Uterus (tissue), 4 donors: ENCODE results near the gene CEP85L. TPM values are rescaled to one million over a fixed set of nuclear protein-coding genes. Genes with fewer than 3 reads are reported as not detected.

ENCODE experiments used
- DNase-seq, 2 donors: peaks; one replicate each; pipeline ENCODE4 v3.0.0-alpha.2; 2019 to 2020
- H3K27ac ChIP-seq, 2 donors: fragments of 200-600 bp; sonication (generic); 1 replicate in 1 of 2; 2 replicates in 1 of 2; pipeline ENCODE4 v1.5.1; 2016 to 2018
- H3K27me3 ChIP-seq, 2 donors: fragments of 200-600 bp; sonication (generic); one replicate each; pipeline ENCODE4 v1.5.1; 2018 to 2019; ENCODE audit warnings: control low read depth in 1 of 2
- H3K36me3 ChIP-seq, 2 donors: fragments of 200-600 bp; sonication (generic); one replicate each; pipeline ENCODE4 v1.5.1; 2019; ENCODE audit warnings: control low read depth in 1 of 2
- H3K4me1 ChIP-seq, 2 donors: fragments of 200-600 bp; sonication (generic); one replicate each; pipeline ENCODE4 v1.5.1; 2018 to 2019; ENCODE audit warnings: control low read depth in 1 of 2
- H3K4me3 ChIP-seq, 2 donors: fragments of 200-600 bp; sonication (generic); 1 replicate in 1 of 2; 2 replicates in 1 of 2; pipeline ENCODE4 v1.5.1; 2018 to 2019; ENCODE audit warnings: mild to moderate bottlenecking in 1 of 2
- H3K9me3 ChIP-seq, 2 donors: fragments of 200-600 bp; sonication (generic); one replicate each; pipeline ENCODE4 v1.5.1; 2019; ENCODE audit warnings: control low read depth in 1 of 2
- POLR2A ChIP-seq, 2 donors: fragments of 450-650 bp; IDR thresholded peaks; one replicate each; pipeline ENCODE4 v1.6.1; 2016; ENCODE audit warnings: antibody characterized with exemption in 2 of 2, mild to moderate bottlenecking in 1 of 2, moderate library complexity in 1 of 2
- intact Hi-C: fragments of 100-400 bp; cut with DNase I; formaldehyde crosslinking; loops from one replicate; pipeline ENCODE4 v1.15.1; 2023; ENCODE audit warnings: low total_unique reads
- total RNA-seq, 4 donors: library from RNA; depleted of rRNA in 3 of 4; stranded (reverse); fragments of >200 nt in 3 of 4; gene quantifications; one replicate each; pipeline versions ENCODE4 v1.1.0 to v1.2.4, GENCODE V29; 2014 to 2023
- TF ChIP-seq, protein P1 (sequence below), 4 experiments: fragments of 200-600 bp in 2 of 4; fragments of 450-650 bp in 2 of 4; sonication (generic) in 2 of 4; IDR thresholded peaks; one replicate each; pipeline ENCODE4 v1.5.1; 2016 to 2019; ENCODE audit warnings: antibody characterized with exemption in 4 of 4, mild to moderate bottlenecking in 2 of 4, moderate library complexity in 1 of 4
- donor health status: DM: yes; HTN: yes; CAD: no.

The CEP85L gene
- total RNA-seq, 4 donors from 2014 or later, result 32.7 to 968 (median 64.4) TPM

GRCh38 chr6:118502169-118502568 is 149.2 kb downstream of the CEP85L start:
- TF ChIP-seq POLR2A (IDR thresholded peaks at IDR 0.05), result no peak
- TF ChIP-seq, protein P1, sequence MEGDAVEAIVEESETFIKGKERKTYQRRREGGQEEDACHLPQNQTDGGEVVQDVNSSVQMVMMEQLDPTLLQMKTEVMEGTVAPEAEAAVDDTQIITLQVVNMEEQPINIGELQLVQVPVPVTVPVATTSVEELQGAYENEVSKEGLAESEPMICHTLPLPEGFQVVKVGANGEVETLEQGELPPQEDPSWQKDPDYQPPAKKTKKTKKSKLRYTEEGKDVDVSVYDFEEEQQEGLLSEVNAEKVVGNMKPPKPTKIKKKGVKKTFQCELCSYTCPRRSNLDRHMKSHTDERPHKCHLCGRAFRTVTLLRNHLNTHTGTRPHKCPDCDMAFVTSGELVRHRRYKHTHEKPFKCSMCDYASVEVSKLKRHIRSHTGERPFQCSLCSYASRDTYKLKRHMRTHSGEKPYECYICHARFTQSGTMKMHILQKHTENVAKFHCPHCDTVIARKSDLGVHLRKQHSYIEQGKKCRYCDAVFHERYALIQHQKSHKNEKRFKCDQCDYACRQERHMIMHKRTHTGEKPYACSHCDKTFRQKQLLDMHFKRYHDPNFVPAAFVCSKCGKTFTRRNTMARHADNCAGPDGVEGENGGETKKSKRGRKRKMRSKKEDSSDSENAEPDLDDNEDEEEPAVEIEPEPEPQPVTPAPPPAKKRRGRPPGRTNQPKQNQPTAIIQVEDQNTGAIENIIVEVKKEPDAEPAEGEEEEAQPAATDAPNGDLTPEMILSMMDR (IDR thresholded peaks at IDR 0.05), result no peak
- H3K36me3 ChIP-seq, result no peaks in the 10 kb centered on the region
- H3K4me1 ChIP-seq, result no peaks in the 10 kb centered on the region
- no peak overlapping the region for H3K4me3 ChIP-seq
- H3K27me3 ChIP-seq, result no peaks in the 10 kb centered on the region
- H3K27ac ChIP-seq, result peak overlapping the region in 1 of 2 donors; percentile 66
- intact Hi-C loops, result no loop called here
- no peaks in the 10 kb centered on the region for H3K9me3 ChIP-seq
- no peak for DNase-seq

GRCh38 chr6:118501765-118502164 is 149.6 kb downstream of the CEP85L start:
- Histone ChIP-seq H3K9me3 (no peaks in the 10 kb centered on the region), H3K36me3 (no peaks in the 10 kb centered on the region), H3K27me3 (no peaks in the 10 kb centered on the region), H3K4me3 (no peak overlapping the region), H3K27ac (peak overlapping the region; percentile 40 to 66), H3K4me1 (no peaks in the 10 kb centered on the region)
- no peak for DNase-seq
- intact Hi-C loops, result no loop called here
- TF ChIP-seq POLR2A (IDR thresholded peaks at IDR 0.05), result no peak
- TF ChIP-seq, protein P1 (IDR thresholded peaks at IDR 0.05), result no peak

DNA sequence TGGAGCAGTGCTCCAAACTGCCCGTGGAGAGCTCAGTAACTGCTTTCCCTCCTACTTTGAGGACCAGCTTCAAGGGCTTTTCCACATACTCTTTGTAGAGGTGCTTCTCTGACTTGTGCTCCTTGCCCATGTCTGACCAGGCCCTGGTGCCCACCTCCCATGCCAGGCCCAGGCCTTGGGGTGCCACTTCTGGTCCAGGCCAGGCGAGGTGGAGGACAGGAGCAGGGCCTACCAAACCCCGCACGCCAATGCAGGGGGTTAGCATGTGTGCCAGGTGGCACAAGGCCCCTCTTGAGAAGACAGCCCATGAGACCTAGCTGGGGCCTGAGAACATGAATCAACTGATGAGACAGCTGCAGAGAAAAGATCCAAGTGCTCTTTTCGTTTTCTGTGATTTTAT is 150.3 kb downstream of the CEP85L start:
- DNase-seq, result no peak
- TF ChIP-seq, protein P1 (IDR thresholded peaks at IDR 0.05), result no peak
- no peak for TF ChIP-seq POLR2A (IDR thresholded peaks at IDR 0.05)
- Histone ChIP-seq H3K4me1 (no peaks in the 10 kb centered on the region), H3K36me3 (no peaks in the 10 kb centered on the region), H3K9me3 (no peaks in the 10 kb centered on the region), H3K4me3 (no peak overlapping the region), H3K27me3 (no peaks in the 10 kb centered on the region), H3K27ac (peak overlapping the region; percentile 40 to 66)
- intact Hi-C loops, result no loop called here

DNA sequence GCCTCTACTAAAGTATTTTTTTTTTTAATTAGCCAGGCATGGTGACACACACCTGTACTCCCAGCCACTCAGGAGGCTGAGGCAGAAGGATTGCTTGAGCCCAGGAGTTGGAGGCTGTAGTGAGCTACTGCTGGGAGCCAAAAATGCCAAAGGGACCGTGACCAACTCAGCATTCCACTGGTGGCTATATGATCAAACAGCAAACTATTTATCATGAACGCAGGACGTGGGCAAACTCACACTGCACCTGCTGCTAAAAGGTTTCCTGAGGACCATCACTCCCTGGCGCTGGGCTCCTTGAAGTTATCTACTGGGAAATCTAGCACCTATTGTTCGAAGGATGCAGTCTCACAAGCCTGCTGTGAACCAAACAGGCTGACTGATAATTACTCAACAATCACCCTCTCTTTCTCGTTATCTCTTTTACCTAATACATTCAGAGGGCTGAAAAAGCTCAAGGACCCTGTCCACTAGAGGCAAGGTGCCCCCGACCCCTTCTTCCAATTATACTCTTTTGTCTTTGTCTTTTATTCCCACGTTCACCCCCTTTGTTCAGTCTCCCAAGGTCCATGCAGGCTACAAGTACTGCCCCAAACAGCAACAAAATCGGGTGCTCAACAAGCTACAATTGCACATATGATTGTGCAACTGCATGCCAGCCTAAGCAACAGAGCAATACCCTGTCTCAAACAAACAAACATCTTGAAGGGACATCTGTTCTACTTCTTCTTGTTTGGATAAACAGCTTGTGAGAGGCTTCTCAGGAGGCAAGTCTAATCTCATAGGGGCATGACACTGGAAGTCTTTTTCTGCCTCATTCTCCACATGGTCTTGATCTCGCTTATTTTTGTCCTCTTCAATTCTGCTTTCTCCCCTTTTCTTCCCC is 151.0 kb downstream of the CEP85L start:
- no peaks in the 10 kb centered on the region for H3K9me3 ChIP-seq
- no peak for TF ChIP-seq POLR2A (IDR thresholded peaks at IDR 0.05)
- TF ChIP-seq, protein P1 (IDR thresholded peaks at IDR 0.05), result no peak
- intact Hi-C loops, result no loop called here
- H3K27ac ChIP-seq, result peak overlapping the region in 1 of 2 donors; percentile 66
- H3K36me3 ChIP-seq, result no peaks in the 10 kb centered on the region
- H3K4me1 ChIP-seq, result no peaks in the 10 kb centered on the region
- no peak for DNase-seq
- no peaks in the 10 kb centered on the region for H3K27me3 ChIP-seq
- H3K4me3 ChIP-seq, result no peak overlapping the region

- DNase-seq, result no peak
- H3K4me1 ChIP-seq, result no peaks in the 10 kb centered on the region
- H3K9me3 ChIP-seq, result no peaks in the 10 kb centered on the region
- intact Hi-C loops, result no loop called here
- H3K36me3 ChIP-seq, result no peaks in the 10 kb centered on the region
- H3K27me3 ChIP-seq, result no peaks in the 10 kb centered on the region
- H3K4me3 ChIP-seq, result no peak overlapping the region
- no peak overlapping the region for H3K27ac ChIP-seq
- TF ChIP-seq, protein P1 (IDR thresholded peaks at IDR 0.05), result no peak
- no peak for TF ChIP-seq POLR2A (IDR thresholded peaks at IDR 0.05)
These were observed 155.7 kb downstream of the CEP85L start for GRCh38 chr6:118495485-118496280.
